Peyer's patch (tissue), 4 donors: ENCODE measurements around the gene FBXW7. TPM values are rescaled to one million over a fixed set of nuclear protein-coding genes. Genes with fewer than 3 reads are reported as not detected.

Source experiments
- DNase-seq, 3 donors: peaks; one replicate each; pipeline ENCODE4 v3.0.0-alpha.2; 2017 to 2019
- H3K27ac ChIP-seq, 4 donors: fragments of 200-600 bp; sonication (generic); one replicate each; pipeline ENCODE4 v1.5.1; 2016 to 2019
- H3K27me3 ChIP-seq, 2 donors: fragments of 200-600 bp; sonication (generic); one replicate each; pipeline ENCODE4 v1.5.1; 2019
- H3K36me3 ChIP-seq, 3 donors: fragments of 200-600 bp; sonication (generic); one replicate each; pipeline ENCODE4 v1.5.1; 2016 to 2019
- H3K4me1 ChIP-seq, 4 donors: fragments of 200-600 bp; sonication (generic); one replicate each; pipeline ENCODE4 v1.5.1; 2016 to 2019
- H3K4me3 ChIP-seq, 4 donors: fragments of 200-600 bp; sonication (generic); 1 replicate in 3 of 4; 2 replicates in 1 of 4; pipeline ENCODE4 v1.5.1; 2016 to 2019; ENCODE audit warnings: mild to moderate bottlenecking in 1 of 4
- H3K9me3 ChIP-seq, 4 donors: fragments of 200-600 bp; sonication (generic); one replicate each; pipeline ENCODE4 v1.5.1; 2016 to 2019; ENCODE audit warnings: mild to moderate bottlenecking in 1 of 4
- POLR2A ChIP-seq, 2 donors: fragments of 450-650 bp; IDR thresholded peaks; one replicate each; pipeline ENCODE4 v1.5.1; 2017; ENCODE audit warnings: antibody characterized with exemption in 2 of 2, mild to moderate bottlenecking in 2 of 2, moderate library complexity in 2 of 2
- total RNA-seq, 4 donors: library from RNA; depleted of rRNA; stranded (reverse); fragments of >200 nt; gene quantifications; one replicate each; pipeline ENCODE4 v1.1.0, GENCODE V29; 2016
- TF ChIP-seq, protein P1 (sequence below), 6 experiments: fragments of 450-650 bp in 4 of 6; fragments of 200-600 bp in 2 of 6; sonication (generic) in 1 of 6; IDR thresholded peaks; one replicate each; pipeline ENCODE4 v1.5.1; 2017 to 2019; ENCODE audit warnings: antibody characterized with exemption in 6 of 6, mild to moderate bottlenecking in 3 of 6, moderate library complexity in 1 of 6

The FBXW7 gene
- total RNA-seq, 4 donors from 2014 or later = 33.4 to 120 (median 43.0) TPM

- Histone ChIP-seq H3K4me1 (peaks cover 0 to 12% (median 0%) of the 10 kb centered on the region in 4 donors), H3K9me3 (no peaks in the 10 kb centered on the region), H3K36me3 (no peaks in the 10 kb centered on the region), H3K4me3 (no peak overlapping the region), H3K27ac (no peak overlapping the region), H3K27me3 (no peaks in the 10 kb centered on the region)
- TF ChIP-seq, protein P1, sequence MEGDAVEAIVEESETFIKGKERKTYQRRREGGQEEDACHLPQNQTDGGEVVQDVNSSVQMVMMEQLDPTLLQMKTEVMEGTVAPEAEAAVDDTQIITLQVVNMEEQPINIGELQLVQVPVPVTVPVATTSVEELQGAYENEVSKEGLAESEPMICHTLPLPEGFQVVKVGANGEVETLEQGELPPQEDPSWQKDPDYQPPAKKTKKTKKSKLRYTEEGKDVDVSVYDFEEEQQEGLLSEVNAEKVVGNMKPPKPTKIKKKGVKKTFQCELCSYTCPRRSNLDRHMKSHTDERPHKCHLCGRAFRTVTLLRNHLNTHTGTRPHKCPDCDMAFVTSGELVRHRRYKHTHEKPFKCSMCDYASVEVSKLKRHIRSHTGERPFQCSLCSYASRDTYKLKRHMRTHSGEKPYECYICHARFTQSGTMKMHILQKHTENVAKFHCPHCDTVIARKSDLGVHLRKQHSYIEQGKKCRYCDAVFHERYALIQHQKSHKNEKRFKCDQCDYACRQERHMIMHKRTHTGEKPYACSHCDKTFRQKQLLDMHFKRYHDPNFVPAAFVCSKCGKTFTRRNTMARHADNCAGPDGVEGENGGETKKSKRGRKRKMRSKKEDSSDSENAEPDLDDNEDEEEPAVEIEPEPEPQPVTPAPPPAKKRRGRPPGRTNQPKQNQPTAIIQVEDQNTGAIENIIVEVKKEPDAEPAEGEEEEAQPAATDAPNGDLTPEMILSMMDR (IDR thresholded peaks at IDR 0.05) = no peak
- TF ChIP-seq POLR2A (IDR thresholded peaks at IDR 0.05) = no peak
- no peak for DNase-seq
These were observed 107.9 kb downstream of the FBXW7 start for GRCh38 chr4:152427981-152428380.

GRCh38 chr4:152424977-152425376 is 110.9 kb downstream of the FBXW7 start:
- Histone ChIP-seq H3K36me3 (no peaks in the 10 kb centered on the region), H3K27me3 (no peaks in the 10 kb centered on the region), H3K9me3 (no peaks in the 10 kb centered on the region), H3K4me1 (peaks cover 0 to 12% (median 0%) of the 10 kb centered on the region in 4 donors), H3K27ac (peak overlapping the region in 2 of 4 donors; percentile 4 to 68), H3K4me3 (no peak overlapping the region)
- DNase-seq = no peak
- TF ChIP-seq, protein P1 (IDR thresholded peaks at IDR 0.05) = no peak
- no peak for TF ChIP-seq POLR2A (IDR thresholded peaks at IDR 0.05)

DNA sequence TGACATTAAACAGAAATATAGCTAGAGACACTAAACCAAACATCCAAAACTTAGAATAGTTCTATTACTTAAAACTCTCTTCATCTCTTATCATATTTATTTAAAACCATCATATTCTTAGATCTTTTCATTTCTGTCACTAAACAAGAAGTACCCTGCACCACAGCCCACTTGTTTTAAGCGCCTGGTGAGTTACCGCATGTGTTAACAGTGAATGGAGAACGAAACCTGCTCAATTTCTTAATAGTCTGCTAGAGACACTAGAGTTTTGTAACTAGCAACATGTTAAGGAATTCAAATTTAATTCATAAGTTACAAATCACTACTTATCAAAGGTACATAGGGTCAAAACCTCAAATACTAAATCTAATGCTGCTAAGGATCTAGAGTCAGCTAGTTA is 111.5 kb downstream of the FBXW7 start:
- no peak for DNase-seq
- H3K9me3 ChIP-seq = no peaks in the 10 kb centered on the region
- no peaks in the 10 kb centered on the region for H3K27me3 ChIP-seq
- no peak overlapping the region for H3K27ac ChIP-seq
- H3K36me3 ChIP-seq = no peaks in the 10 kb centered on the region
- peaks cover 0 to 12% (median 0%) of the 10 kb centered on the region in 4 donors for H3K4me1 ChIP-seq
- no peak overlapping the region for H3K4me3 ChIP-seq
- TF ChIP-seq, protein P1 (IDR thresholded peaks at IDR 0.05) = no peak
- TF ChIP-seq POLR2A (IDR thresholded peaks at IDR 0.05) = no peak

- Histone ChIP-seq H3K27me3 (no peaks in the 10 kb centered on the region), H3K4me3 (no peak overlapping the region), H3K36me3 (no peaks in the 10 kb centered on the region), H3K4me1 (peaks cover 0 to 12% (median 0%) of the 10 kb centered on the region in 4 donors), H3K9me3 (no peaks in the 10 kb centered on the region), H3K27ac (no peak overlapping the region)
- TF ChIP-seq, protein P1 (IDR thresholded peaks at IDR 0.05) = no peak
- no peak for TF ChIP-seq POLR2A (IDR thresholded peaks at IDR 0.05)
- no peak for DNase-seq
These were observed 113.0 kb downstream of the FBXW7 start for GRCh38 chr4:152422817-152423320.

GRCh38 chr4:152421576-152421975 is 114.3 kb downstream of the FBXW7 start:
- DNase-seq = no peak
- Histone ChIP-seq H3K4me3 (no peak overlapping the region), H3K27me3 (no peaks in the 10 kb centered on the region), H3K9me3 (no peaks in the 10 kb centered on the region), H3K27ac (no peak overlapping the region), H3K4me1 (peaks cover 0 to 12% (median 0%) of the 10 kb centered on the region in 4 donors), H3K36me3 (no peaks in the 10 kb centered on the region)
- TF ChIP-seq, protein P1 (IDR thresholded peaks at IDR 0.05) = no peak
- no peak for TF ChIP-seq POLR2A (IDR thresholded peaks at IDR 0.05)

DNA sequence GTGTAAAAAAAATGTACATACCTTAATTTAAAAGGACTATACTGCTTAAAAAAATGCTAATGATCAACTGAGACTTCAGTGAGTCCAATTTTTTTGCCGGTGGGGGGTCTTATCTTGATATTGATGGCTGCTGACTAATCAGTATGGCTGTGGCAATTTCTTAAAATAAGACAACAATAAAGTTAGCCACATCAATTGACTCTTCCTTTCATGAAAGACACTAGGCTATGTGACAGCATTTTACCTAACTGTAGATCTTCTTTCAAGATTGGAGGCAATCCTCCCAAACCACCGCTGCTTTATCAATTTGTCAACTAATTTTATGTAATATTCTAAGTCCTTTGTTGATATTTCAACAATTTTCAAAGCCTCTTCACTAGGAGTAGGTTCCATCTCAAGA is 116.1 kb downstream of the FBXW7 start:
- DNase-seq = no peak
- Histone ChIP-seq H3K27me3 (no peaks in the 10 kb centered on the region), H3K4me3 (no peak overlapping the region), H3K4me1 (peaks cover 0 to under 1% (median 0%) of the 10 kb centered on the region in 4 donors), H3K27ac (no peak overlapping the region), H3K9me3 (no peaks in the 10 kb centered on the region), H3K36me3 (no peaks in the 10 kb centered on the region)
- TF ChIP-seq POLR2A (IDR thresholded peaks at IDR 0.05) = no peak
- TF ChIP-seq, protein P1 (IDR thresholded peaks at IDR 0.05) = no peak
